Liver (tissue), 9 donors: ENCODE measurements around the gene LNX2. TPM values are rescaled to one million over a fixed set of nuclear protein-coding genes. Genes with fewer than 3 reads are reported as not detected.
A peak's percentile ranks its signal among the peaks of the same experiment; 100 is the strongest.

Experiments used
- DNase-seq: peaks from one replicate; pipeline ENCODE4 v3.0.0-alpha.2; 2017; ENCODE audit warnings: low spot score
- H3K27ac ChIP-seq, 2 donors: one replicate each; pipeline ENCODE4 v1.7.0; 2013; ENCODE audit warnings: inconsistent platforms in 2 of 2, low read length in 2 of 2, control low read depth in 1 of 2, low read depth in 1 of 2, mild to moderate bottlenecking in 1 of 2
- H3K27me3 ChIP-seq, 4 donors: one replicate each; pipeline versions ENCODE4 v1.6.1 to v1.7.0; 2013; ENCODE audit warnings: low read length in 3 of 4, inconsistent platforms in 1 of 4, mild to moderate bottlenecking in 1 of 4, moderate library complexity in 1 of 4; ENCODE audit not compliant: control insufficient read depth in 4 of 4, insufficient read depth in 4 of 4
- H3K36me3 ChIP-seq, 4 donors: one replicate each; pipeline versions ENCODE4 v1.6.1 to v1.7.0; 2013; ENCODE audit warnings: low read length in 3 of 4, mild to moderate bottlenecking in 3 of 4, low read depth in 1 of 4, moderate library complexity in 1 of 4; ENCODE audit not compliant: control insufficient read depth in 4 of 4, insufficient read depth in 3 of 4
- H3K4me1 ChIP-seq, 4 donors: one replicate each; pipeline versions ENCODE4 v1.6.1 to v1.7.0; 2013; ENCODE audit warnings: low read length in 3 of 4, mild to moderate bottlenecking in 3 of 4, moderate library complexity in 1 of 4; ENCODE audit not compliant: control insufficient read depth in 4 of 4, insufficient read depth in 4 of 4
- H3K4me3 ChIP-seq, 3 donors: one replicate each; pipeline versions ENCODE4 v1.6.1 to v1.7.0; 2013; ENCODE audit warnings: low read length in 3 of 3, control low read depth in 1 of 3, low read depth in 1 of 3, mild to moderate bottlenecking in 1 of 3
- H3K9ac ChIP-seq, 2 donors: one replicate each; pipeline ENCODE4 v1.7.0; 2013; ENCODE audit warnings: low read length in 2 of 2, mild to moderate bottlenecking in 2 of 2, moderate library complexity in 2 of 2, control low read depth in 1 of 2, low read depth in 1 of 2
- H3K9me3 ChIP-seq, 4 donors: one replicate each; pipeline versions ENCODE4 v1.6.1 to v1.7.0; 2013; ENCODE audit warnings: low read length in 3 of 4; ENCODE audit not compliant: control insufficient read depth in 4 of 4
- EGR1 ChIP-seq, 2 donors: IDR thresholded peaks; 2 replicates each; pipeline ENCODE4 v1.6.1; 2016 to 2018; ENCODE audit warnings: antibody characterized with exemption in 2 of 2, low read depth in 2 of 2
- FOXA1 ChIP-seq: IDR thresholded peaks from 2 replicates; pipeline ENCODE4 v1.6.1; 2016; ENCODE audit warnings: antibody characterized with exemption
- FOXA2 ChIP-seq: IDR thresholded peaks from 2 replicates; pipeline ENCODE4 v1.6.1; 2016; ENCODE audit warnings: antibody characterized with exemption
- HNF4A ChIP-seq, 2 donors: conservative IDR thresholded peaks; 2 replicates each; pipeline ENCODE4 v1.6.1; 2016; ENCODE audit warnings: antibody characterized with exemption in 2 of 2, mild to moderate bottlenecking in 2 of 2
- JUND ChIP-seq, 2 donors: IDR thresholded peaks; 2 replicates each; pipeline ENCODE4 v1.6.1; 2016; ENCODE audit warnings: antibody characterized with exemption in 2 of 2
- NR2F2 ChIP-seq: IDR thresholded peaks from 2 replicates; pipeline ENCODE4 v1.6.1; 2016; ENCODE audit warnings: antibody characterized with exemption
- RAD21 ChIP-seq, 2 donors: IDR thresholded peaks; 2 replicates each; pipeline ENCODE4 v1.6.1; 2016; ENCODE audit warnings: antibody characterized with exemption in 2 of 2, mild to moderate bottlenecking in 2 of 2
- RXRA ChIP-seq, 2 donors: IDR thresholded peaks; 2 replicates each; pipeline ENCODE4 v1.6.1; 2017 to 2018; ENCODE audit warnings: antibody characterized with exemption in 2 of 2, mild to moderate bottlenecking in 1 of 2
- SP1 ChIP-seq: IDR thresholded peaks from 2 replicates; pipeline ENCODE4 v1.6.1; 2018; ENCODE audit warnings: antibody characterized with exemption, mild to moderate bottlenecking
- TAF1 ChIP-seq: conservative IDR thresholded peaks from 2 replicates; pipeline ENCODE4 v1.6.1; 2016; ENCODE audit warnings: antibody characterized with exemption, mild to moderate bottlenecking
- YY1 ChIP-seq: IDR thresholded peaks from 2 replicates; pipeline ENCODE4 v1.6.1; 2016; ENCODE audit warnings: antibody characterized with exemption, mild to moderate bottlenecking
- WGBS: extraction: QIAGEN DNeasy Blood & Tissue Kit; methylation state at CpG from one replicate; pipeline ENCODE4 v1.1.7; 2013; 5-methylcytosine and 5-hydroxymethylcytosine counted together
- polyA plus RNA-seq, 2 donors: library from polyadenylated mRNA; stranded (reverse) in 1 of 2; unstranded in 1 of 2; fragments of 200-250 nt in 1 of 2; fragments of >200 nt in 1 of 2; fragmentation: Nextera tagmentation in 1 of 2; extraction: Ambion mirVana in 1 of 2; gene quantifications; one replicate each; pipeline versions ENCODE4 v1.2.1 to v1.2.3, GENCODE V29; 2013 to 2015
- total RNA-seq, 2 donors: library from RNA; depleted of rRNA; stranded (reverse); fragments of >200 nt; gene quantifications; one replicate each; pipeline ENCODE4 v1.2.3, GENCODE V29; 2014
- TF ChIP-seq, protein P1 (sequence below): IDR thresholded peaks from 2 replicates; pipeline ENCODE4 v1.6.1; 2016; ENCODE audit warnings: antibody characterized with exemption
- TF ChIP-seq, protein P2 (sequence below): fragments of 150-350 bp; IDR thresholded peaks from 2 replicates; pipeline ENCODE4 v1.5.1; 2017; ENCODE audit warnings: improper control_type of control experiment, low read depth, low read length; ENCODE audit not compliant: missing input control
- TF ChIP-seq, protein P3 (sequence below): IDR thresholded peaks from 2 replicates; pipeline ENCODE4 v1.6.1; 2016; ENCODE audit warnings: antibody characterized with exemption, mild to moderate bottlenecking
- TF ChIP-seq, protein P4 (sequence below): IDR thresholded peaks from 2 replicates; pipeline ENCODE4 v1.6.1; 2016; ENCODE audit warnings: antibody characterized with exemption
- TF ChIP-seq, protein P5 (sequence below): IDR thresholded peaks from 2 replicates; pipeline ENCODE4 v1.6.1; 2016; ENCODE audit warnings: antibody characterized with exemption
- donor health status: healthy.
- donor health status: healthy.
- donor health status: healthy.
- donor health status: healthy.
- donor health status: healthy.

Gene LNX2
- total and polyA plus RNA-seq, 4 donors = 6.2 to 25.9 (median 13.3) TPM

DNA sequence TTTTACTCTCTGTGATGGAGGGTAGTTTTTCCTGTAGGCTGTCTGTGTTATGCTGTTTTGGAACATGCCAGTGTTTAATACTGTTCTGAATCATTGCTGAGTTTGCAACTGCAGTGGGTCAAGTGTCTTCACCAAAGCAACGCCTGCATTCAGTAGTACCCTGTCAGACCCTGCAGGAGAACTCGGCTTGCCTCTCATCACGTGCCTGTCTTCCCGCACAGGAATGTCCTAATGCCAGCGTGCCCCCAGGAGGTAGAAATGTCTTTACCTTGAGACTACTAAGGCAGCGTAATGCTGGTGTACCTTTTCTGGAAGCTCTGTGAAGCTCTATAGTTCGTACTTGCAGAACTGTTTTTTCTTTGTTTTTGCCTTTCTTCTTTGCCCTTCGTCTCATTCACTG, 43.6 kb upstream of the LNX2 start:
- 95% methylated on average over 8 of the region's 8 CpGs for WGBS
- Histone ChIP-seq H3K4me1 (peaks cover 0 to 10% (median 6%) of the 10 kb centered on the region in 4 donors), H3K36me3 (peaks cover 2 to 3% (median 3%) of the 10 kb centered on the region in 4 donors), H3K9ac (no peak overlapping the region), H3K9me3 (no peaks in the 10 kb centered on the region), H3K4me3 (no peak overlapping the region), H3K27ac (no peak overlapping the region), H3K27me3 (no peaks in the 10 kb centered on the region)
- TF ChIP-seq EGR1 (IDR thresholded peaks at IDR 0.05; ENCODE audit: low read depth in 2 of 2) = no peak
- no peak for TF ChIP-seq RXRA (IDR thresholded peaks at IDR 0.05)
- TF ChIP-seq, protein P1, sequence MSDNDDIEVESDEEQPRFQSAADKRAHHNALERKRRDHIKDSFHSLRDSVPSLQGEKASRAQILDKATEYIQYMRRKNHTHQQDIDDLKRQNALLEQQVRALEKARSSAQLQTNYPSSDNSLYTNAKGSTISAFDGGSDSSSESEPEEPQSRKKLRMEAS = no peak
- no peak for TF ChIP-seq YY1
- no peak for TF ChIP-seq JUND (IDR thresholded peaks at IDR 0.05)
- no peak for TF ChIP-seq FOXA1
- TF ChIP-seq TAF1 = no peak
- TF ChIP-seq, protein P2, sequence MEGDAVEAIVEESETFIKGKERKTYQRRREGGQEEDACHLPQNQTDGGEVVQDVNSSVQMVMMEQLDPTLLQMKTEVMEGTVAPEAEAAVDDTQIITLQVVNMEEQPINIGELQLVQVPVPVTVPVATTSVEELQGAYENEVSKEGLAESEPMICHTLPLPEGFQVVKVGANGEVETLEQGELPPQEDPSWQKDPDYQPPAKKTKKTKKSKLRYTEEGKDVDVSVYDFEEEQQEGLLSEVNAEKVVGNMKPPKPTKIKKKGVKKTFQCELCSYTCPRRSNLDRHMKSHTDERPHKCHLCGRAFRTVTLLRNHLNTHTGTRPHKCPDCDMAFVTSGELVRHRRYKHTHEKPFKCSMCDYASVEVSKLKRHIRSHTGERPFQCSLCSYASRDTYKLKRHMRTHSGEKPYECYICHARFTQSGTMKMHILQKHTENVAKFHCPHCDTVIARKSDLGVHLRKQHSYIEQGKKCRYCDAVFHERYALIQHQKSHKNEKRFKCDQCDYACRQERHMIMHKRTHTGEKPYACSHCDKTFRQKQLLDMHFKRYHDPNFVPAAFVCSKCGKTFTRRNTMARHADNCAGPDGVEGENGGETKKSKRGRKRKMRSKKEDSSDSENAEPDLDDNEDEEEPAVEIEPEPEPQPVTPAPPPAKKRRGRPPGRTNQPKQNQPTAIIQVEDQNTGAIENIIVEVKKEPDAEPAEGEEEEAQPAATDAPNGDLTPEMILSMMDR = no peak
- TF ChIP-seq, protein P3, sequence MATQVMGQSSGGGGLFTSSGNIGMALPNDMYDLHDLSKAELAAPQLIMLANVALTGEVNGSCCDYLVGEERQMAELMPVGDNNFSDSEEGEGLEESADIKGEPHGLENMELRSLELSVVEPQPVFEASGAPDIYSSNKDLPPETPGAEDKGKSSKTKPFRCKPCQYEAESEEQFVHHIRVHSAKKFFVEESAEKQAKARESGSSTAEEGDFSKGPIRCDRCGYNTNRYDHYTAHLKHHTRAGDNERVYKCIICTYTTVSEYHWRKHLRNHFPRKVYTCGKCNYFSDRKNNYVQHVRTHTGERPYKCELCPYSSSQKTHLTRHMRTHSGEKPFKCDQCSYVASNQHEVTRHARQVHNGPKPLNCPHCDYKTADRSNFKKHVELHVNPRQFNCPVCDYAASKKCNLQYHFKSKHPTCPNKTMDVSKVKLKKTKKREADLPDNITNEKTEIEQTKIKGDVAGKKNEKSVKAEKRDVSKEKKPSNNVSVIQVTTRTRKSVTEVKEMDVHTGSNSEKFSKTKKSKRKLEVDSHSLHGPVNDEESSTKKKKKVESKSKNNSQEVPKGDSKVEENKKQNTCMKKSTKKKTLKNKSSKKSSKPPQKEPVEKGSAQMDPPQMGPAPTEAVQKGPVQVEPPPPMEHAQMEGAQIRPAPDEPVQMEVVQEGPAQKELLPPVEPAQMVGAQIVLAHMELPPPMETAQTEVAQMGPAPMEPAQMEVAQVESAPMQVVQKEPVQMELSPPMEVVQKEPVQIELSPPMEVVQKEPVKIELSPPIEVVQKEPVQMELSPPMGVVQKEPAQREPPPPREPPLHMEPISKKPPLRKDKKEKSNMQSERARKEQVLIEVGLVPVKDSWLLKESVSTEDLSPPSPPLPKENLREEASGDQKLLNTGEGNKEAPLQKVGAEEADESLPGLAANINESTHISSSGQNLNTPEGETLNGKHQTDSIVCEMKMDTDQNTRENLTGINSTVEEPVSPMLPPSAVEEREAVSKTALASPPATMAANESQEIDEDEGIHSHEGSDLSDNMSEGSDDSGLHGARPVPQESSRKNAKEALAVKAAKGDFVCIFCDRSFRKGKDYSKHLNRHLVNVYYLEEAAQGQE = no peak
- TF ChIP-seq RAD21 (IDR thresholded peaks at IDR 0.05) = no peak
- no peak for DNase-seq

DNA sequence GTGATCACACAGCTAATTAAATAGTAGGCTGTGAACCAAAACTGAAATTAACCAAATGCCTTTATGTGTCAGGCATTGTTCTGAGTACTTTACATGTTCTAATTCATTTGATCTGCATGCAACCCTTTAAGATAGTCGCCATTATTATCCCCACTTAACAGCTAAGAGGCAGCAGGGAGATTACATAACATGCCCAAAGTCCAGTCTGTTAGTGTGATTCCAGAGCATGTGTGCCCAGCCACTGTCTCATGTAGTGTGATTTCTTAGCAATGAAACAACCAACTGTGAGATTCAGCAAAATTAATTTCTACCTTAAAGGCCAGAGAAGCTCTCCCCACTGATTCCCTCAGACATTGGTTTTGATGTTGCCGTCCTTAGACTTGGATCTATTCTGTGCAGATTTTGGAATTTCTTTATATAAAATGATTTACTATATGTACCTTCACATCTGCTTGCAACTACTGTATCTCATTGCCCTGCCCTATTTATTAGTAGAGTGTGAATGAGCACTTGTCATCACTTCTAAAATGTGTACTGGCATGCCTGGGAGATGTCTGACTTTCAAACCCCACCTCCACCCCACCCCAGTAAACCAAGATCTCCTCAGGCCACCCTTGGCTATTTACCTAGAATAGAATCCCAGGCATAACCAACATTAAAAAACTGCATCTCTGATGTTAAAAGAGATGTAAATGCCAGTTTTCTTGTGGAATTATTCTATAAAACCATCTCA, 42.6 kb upstream of the LNX2 start:
- Histone ChIP-seq H3K27me3 (no peaks in the 10 kb centered on the region), H3K4me3 (no peak overlapping the region), H3K9me3 (no peaks in the 10 kb centered on the region), H3K4me1 (peaks cover 0 to 10% (median 6%) of the 10 kb centered on the region in 4 donors), H3K27ac (no peak overlapping the region), H3K36me3 (peaks cover 2 to 3% (median 3%) of the 10 kb centered on the region in 4 donors), H3K9ac (no peak overlapping the region)
- DNase-seq = no peak
- 61% methylated on average over 2 of the region's 2 CpGs for WGBS
- TF ChIP-seq FOXA1 (no peak), YY1 (peak; percentile 63), RAD21 (IDR thresholded peaks at IDR 0.05) (peak; percentile 11 to 20), HNF4A (conservative IDR thresholded peaks at IDR 0.05) (peak; percentile 88 to 91), TAF1 (no peak), JUND (IDR thresholded peaks at IDR 0.05) (no peak), SP1 (peak; percentile 10), NR2F2 (no peak), FOXA2 (no peak)
- TF ChIP-seq, protein P3 = no peak
- TF ChIP-seq, protein P1 = peak; percentile 30
- TF ChIP-seq, protein P4, sequence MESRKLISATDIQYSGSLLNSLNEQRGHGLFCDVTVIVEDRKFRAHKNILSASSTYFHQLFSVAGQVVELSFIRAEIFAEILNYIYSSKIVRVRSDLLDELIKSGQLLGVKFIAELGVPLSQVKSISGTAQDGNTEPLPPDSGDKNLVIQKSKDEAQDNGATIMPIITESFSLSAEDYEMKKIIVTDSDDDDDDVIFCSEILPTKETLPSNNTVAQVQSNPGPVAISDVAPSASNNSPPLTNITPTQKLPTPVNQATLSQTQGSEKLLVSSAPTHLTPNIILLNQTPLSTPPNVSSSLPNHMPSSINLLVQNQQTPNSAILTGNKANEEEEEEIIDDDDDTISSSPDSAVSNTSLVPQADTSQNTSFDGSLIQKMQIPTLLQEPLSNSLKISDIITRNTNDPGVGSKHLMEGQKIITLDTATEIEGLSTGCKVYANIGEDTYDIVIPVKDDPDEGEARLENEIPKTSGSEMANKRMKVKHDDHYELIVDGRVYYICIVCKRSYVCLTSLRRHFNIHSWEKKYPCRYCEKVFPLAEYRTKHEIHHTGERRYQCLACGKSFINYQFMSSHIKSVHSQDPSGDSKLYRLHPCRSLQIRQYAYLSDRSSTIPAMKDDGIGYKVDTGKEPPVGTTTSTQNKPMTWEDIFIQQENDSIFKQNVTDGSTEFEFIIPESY = no peak
- TF ChIP-seq, protein P2 = no peak
- TF ChIP-seq, protein P5, sequence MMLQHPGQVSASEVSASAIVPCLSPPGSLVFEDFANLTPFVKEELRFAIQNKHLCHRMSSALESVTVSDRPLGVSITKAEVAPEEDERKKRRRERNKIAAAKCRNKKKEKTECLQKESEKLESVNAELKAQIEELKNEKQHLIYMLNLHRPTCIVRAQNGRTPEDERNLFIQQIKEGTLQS = peak; percentile 32
